MCF 10A (cell line): ENCODE measurements around the gene PLCB1. TPM values are rescaled to one million over a fixed set of nuclear protein-coding genes. Genes with fewer than 3 reads are reported as not detected.

Experiments used
- BruUV-seq: library from RNA; stranded (reverse); fragments of 400-500 nt; replicated peaks from 2 replicates; lab custom pipeline; 2021; lab: Mats Ljungman, UMichigan
- CTCF ChIA-PET: fragments of 300-600 bp; sonication (Branson Sonifier 250); formaldehyde crosslinking; extraction: SDS; loops from one replicate; lab custom pipeline; 2021; ENCODE audit warnings: antibody characterized with exemption, inconsistent platforms; lab: Yijun Ruan, JAX
- POLR2A ChIA-PET: fragments of 300-600, 350-650 bp; sonication (Branson Sonifier 250); formaldehyde crosslinking; extraction: SDS; loops from one replicate; lab custom pipeline; 2020; ENCODE audit warnings: antibody characterized with exemption, inconsistent platforms; lab: Yijun Ruan, JAX
- DNase-seq: peaks from one replicate; pipeline ENCODE4 v3.0.0-alpha.2; 2018; ENCODE audit not compliant: unreplicated experiment
- H3K27ac Mint-ChIP-seq: one replicate; pipeline ENCODE4 v1.8.0; 2022; ENCODE audit warnings: mild to moderate bottlenecking, low read depth, mixed read lengths; ENCODE audit not compliant: unreplicated experiment
- H3K27me3 Mint-ChIP-seq: one replicate; pipeline ENCODE4 v1.8.0; 2022; ENCODE audit warnings: mixed read lengths; ENCODE audit not compliant: insufficient read depth, unreplicated experiment
- H3K36me3 Mint-ChIP-seq: one replicate; pipeline ENCODE4 v1.8.0; 2022; ENCODE audit warnings: mild to moderate bottlenecking, moderate library complexity, mixed read lengths; ENCODE audit not compliant: insufficient read depth, unreplicated experiment
- H3K4me1 Mint-ChIP-seq: one replicate; pipeline ENCODE4 v1.8.0; 2022; ENCODE audit warnings: mixed read lengths; ENCODE audit not compliant: insufficient read depth, unreplicated experiment
- H3K4me3 Mint-ChIP-seq: one replicate; pipeline ENCODE4 v1.8.0; 2022; ENCODE audit warnings: mild to moderate bottlenecking, moderate library complexity, mixed read lengths; ENCODE audit not compliant: unreplicated experiment
- H3K9me3 Mint-ChIP-seq: one replicate; pipeline ENCODE4 v1.8.0; 2022; ENCODE audit warnings: mixed read lengths; ENCODE audit not compliant: unreplicated experiment
- intact Hi-C: fragments of 100-400 bp; cut with micrococcal nuclease; formaldehyde crosslinking; loops from 2 replicates; pipeline ENCODE4 v1.14.1; 2022
- total RNA-seq: library from RNA; stranded (reverse); gene quantifications from 2 replicates; pipeline ENCODE4 v1.2.3, GENCODE V29; 2022
- TF ChIP-seq, protein P1 (sequence below): fragments of 200-600 bp; IDR thresholded peaks from one replicate; pipeline ENCODE4 v1.8.0; 2022; ENCODE audit warnings: antibody characterized with exemption, mild to moderate bottlenecking; ENCODE audit not compliant: unreplicated experiment

PLCB1 gene
- total RNA-seq, 1 experiment from 2014 or later: 5.9 TPM

DNA sequence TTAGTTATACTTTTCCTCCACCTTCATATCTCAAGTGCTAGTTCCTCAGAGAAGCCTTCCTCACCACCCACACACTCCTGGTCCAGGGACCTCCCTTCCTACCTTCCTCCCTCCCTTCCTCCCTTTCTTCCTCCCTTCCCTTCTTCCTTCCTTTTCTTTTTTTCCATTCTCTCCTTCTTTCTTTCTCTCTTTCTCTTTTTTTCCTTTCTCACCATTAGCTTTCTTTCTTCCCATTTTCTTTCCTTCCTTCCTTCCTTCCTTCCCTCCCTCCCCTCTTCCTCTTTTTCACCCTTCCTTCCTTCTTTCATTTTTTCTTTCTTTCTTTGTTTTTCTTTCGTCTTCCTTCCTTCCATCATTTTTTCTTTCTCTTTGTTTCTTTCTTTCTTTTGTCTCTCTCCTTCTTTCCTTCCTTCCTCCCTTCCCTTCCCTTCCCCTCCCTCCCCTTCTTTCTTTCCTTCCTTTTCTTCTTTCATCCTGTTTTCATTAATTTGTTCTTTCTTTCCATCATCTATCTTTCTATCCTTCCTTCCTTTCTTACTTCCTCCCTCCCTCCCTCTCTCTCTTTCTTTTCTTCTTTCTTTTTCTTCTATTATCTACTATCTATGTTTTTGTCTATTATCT, 416.0 kb downstream of the PLCB1 start:
- no peaks in the 10 kb centered on the region for H3K27me3 Mint-ChIP-seq
- TF ChIP-seq, protein P1, sequence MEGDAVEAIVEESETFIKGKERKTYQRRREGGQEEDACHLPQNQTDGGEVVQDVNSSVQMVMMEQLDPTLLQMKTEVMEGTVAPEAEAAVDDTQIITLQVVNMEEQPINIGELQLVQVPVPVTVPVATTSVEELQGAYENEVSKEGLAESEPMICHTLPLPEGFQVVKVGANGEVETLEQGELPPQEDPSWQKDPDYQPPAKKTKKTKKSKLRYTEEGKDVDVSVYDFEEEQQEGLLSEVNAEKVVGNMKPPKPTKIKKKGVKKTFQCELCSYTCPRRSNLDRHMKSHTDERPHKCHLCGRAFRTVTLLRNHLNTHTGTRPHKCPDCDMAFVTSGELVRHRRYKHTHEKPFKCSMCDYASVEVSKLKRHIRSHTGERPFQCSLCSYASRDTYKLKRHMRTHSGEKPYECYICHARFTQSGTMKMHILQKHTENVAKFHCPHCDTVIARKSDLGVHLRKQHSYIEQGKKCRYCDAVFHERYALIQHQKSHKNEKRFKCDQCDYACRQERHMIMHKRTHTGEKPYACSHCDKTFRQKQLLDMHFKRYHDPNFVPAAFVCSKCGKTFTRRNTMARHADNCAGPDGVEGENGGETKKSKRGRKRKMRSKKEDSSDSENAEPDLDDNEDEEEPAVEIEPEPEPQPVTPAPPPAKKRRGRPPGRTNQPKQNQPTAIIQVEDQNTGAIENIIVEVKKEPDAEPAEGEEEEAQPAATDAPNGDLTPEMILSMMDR: no peak
- ChIA-PET POLR2A (interaction anchor here (0.7 kb wide), 1 partner anchor 16 kb away, joined by 3 read pairs; no protein-coding TSS in a partner anchor), CTCF (interaction anchor here (0.7 kb wide), 1 partner anchor 1368 kb away, joined by 3 read pairs; no protein-coding TSS in a partner anchor)
- no peaks in the 10 kb centered on the region for H3K4me1 Mint-ChIP-seq
- no peak overlapping the region for H3K4me3 Mint-ChIP-seq
- intact Hi-C loops: no loop called here
- no peak overlapping the region for H3K27ac Mint-ChIP-seq
- H3K36me3 Mint-ChIP-seq: no peaks in the 10 kb centered on the region
- peaks cover 15% of the 10 kb centered on the region for H3K9me3 Mint-ChIP-seq
- DNase-seq: no peak
- no TSS peak for BruUV-seq

DNA sequence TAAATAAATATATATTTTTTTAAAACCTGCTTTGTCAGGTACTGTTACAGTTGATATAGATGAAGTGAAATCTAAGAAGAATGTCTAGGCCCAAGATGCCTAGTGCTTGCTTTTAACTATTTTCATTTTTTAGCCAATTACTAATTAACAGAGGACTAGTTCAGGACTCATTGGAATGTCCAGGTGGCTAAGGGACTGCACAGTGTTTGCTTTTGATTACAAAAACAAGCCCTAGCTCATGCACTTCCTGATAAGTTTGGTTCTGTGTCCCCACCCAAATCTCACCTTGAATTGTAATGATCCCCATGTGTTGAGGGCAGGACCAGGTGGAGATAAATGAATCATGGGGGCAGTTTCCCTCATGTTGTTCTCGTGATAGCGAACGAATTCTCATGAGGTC, 417.1 kb downstream of the PLCB1 start:
- ChIA-PET POLR2A (no interaction called here), CTCF (interaction anchor here (0.7 kb wide), 1 partner anchor 84 kb away, joined by 3 read pairs; no protein-coding TSS in a partner anchor)
- intact Hi-C loops: no loop called here
- H3K4me3 Mint-ChIP-seq: no peak overlapping the region
- peaks cover 15% of the 10 kb centered on the region for H3K9me3 Mint-ChIP-seq
- no peak overlapping the region for H3K27ac Mint-ChIP-seq
- no peak for DNase-seq
- BruUV-seq: no TSS peak
- TF ChIP-seq, protein P1: no peak
- no peaks in the 10 kb centered on the region for H3K4me1 Mint-ChIP-seq
- H3K36me3 Mint-ChIP-seq: no peaks in the 10 kb centered on the region
- H3K27me3 Mint-ChIP-seq: no peaks in the 10 kb centered on the region

DNA sequence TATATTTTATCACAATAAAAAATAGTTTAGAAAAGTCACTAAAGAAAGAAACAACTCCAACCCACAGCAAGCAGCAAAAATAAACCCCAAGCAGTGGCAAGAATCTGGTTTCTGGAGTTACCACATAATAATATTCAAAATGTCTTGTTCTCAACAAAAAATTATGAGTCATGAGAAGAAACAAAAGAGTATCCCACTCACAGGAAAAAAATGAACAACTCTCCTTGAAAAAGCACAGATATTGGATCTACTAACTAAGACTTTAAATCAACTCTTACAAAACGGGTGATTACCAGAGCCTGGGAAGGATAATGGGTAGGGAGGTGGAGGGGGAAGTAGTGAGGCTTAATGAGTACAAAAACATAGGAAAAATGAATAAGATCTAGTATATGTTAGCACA, 425.6 kb downstream of the PLCB1 start:
- DNase-seq: no peak
- Mint-ChIP-seq H3K4me3 (no peak overlapping the region), H3K4me1 (no peaks in the 10 kb centered on the region), H3K9me3 (no peaks in the 10 kb centered on the region), H3K27me3 (no peaks in the 10 kb centered on the region), H3K27ac (no peak overlapping the region), H3K36me3 (no peaks in the 10 kb centered on the region)
- POLR2A ChIA-PET: no interaction called here
- no TSS peak for BruUV-seq
- TF ChIP-seq, protein P1: no peak
- CTCF ChIA-PET: interaction anchor here (0.7 to 1.4 kb wide), 2 partner anchors 15 to 164 kb away, joined by 3 to 4 read pairs; no protein-coding TSS in a partner anchor
- intact Hi-C loops: no loop called here

DNA sequence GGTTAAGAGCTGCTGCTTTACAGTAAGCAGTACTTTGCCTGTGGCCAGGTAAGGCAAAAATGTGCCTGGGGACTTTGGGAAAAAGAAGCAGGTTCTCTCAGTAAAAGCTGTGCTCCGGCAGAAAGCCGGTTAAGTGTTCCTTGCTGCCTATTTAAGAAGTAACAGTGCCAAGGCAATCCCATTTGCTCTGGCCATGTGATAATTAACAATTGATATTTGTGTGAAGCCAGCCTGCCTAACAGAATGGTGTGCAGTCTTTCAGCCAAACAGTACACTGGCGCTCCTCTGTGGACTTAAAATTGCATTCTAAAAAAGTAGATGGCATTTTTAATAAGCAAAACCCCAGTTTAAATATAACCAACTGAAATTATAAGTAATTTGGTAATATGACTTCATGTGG, 430.3 kb downstream of the PLCB1 start:
- Mint-ChIP-seq H3K36me3 (no peaks in the 10 kb centered on the region), H3K27me3 (no peaks in the 10 kb centered on the region), H3K4me1 (no peaks in the 10 kb centered on the region), H3K4me3 (no peak overlapping the region), H3K9me3 (no peaks in the 10 kb centered on the region), H3K27ac (no peak overlapping the region)
- BruUV-seq: no TSS peak
- CTCF ChIA-PET: interaction anchor here (0.6 to 1.5 kb wide), 3 partner anchors 9 to 287 kb away, joined by 3 to 4 read pairs (median 4); no protein-coding TSS in a partner anchor
- POLR2A ChIA-PET: no interaction called here
- intact Hi-C loops: no loop called here
- TF ChIP-seq, protein P1: no peak
- DNase-seq: no peak
